ENCODE results near the gene GRM1.

GRCh38 chr6:146331013-146331412 lies 302.2 kb downstream of the GRM1 start:
- TF ChIP-seq TSC22D4 (tag; IDR thresholded peaks at IDR 0.05) (no peak), MYC (IDR thresholded peaks at IDR 0.05; ENCODE audit: low read depth, low read length) (no peak), MYC (CRISPR knock-in tag; IDR thresholded peaks at IDR 0.05; ENCODE audit: borderline replicate concordance, low read depth) (no peak), ZBTB8A (IDR thresholded peaks at IDR 0.05; ENCODE audit: partially characterized antibody) (no peak), ZFX (CRISPR knock-in tag; IDR thresholded peaks at IDR 0.05) (no peak), ZNF175 (CRISPR knock-in tag; IDR thresholded peaks at IDR 0.05; ENCODE audit: low read depth) (no peak), ETS1 (conservative IDR thresholded peaks at IDR 0.05; ENCODE audit: control insufficient read depth, low read depth, low read length) (no peak), ZNF3 (CRISPR knock-in tag; IDR thresholded peaks at IDR 0.05) (no peak), MTF1 (CRISPR knock-in tag; IDR thresholded peaks at IDR 0.05; ENCODE audit: borderline replicate concordance) (no peak), SMARCC2 (IDR thresholded peaks at IDR 0.05; ENCODE audit: low read depth) (no peak)
- TF ChIP-seq, protein P1, sequence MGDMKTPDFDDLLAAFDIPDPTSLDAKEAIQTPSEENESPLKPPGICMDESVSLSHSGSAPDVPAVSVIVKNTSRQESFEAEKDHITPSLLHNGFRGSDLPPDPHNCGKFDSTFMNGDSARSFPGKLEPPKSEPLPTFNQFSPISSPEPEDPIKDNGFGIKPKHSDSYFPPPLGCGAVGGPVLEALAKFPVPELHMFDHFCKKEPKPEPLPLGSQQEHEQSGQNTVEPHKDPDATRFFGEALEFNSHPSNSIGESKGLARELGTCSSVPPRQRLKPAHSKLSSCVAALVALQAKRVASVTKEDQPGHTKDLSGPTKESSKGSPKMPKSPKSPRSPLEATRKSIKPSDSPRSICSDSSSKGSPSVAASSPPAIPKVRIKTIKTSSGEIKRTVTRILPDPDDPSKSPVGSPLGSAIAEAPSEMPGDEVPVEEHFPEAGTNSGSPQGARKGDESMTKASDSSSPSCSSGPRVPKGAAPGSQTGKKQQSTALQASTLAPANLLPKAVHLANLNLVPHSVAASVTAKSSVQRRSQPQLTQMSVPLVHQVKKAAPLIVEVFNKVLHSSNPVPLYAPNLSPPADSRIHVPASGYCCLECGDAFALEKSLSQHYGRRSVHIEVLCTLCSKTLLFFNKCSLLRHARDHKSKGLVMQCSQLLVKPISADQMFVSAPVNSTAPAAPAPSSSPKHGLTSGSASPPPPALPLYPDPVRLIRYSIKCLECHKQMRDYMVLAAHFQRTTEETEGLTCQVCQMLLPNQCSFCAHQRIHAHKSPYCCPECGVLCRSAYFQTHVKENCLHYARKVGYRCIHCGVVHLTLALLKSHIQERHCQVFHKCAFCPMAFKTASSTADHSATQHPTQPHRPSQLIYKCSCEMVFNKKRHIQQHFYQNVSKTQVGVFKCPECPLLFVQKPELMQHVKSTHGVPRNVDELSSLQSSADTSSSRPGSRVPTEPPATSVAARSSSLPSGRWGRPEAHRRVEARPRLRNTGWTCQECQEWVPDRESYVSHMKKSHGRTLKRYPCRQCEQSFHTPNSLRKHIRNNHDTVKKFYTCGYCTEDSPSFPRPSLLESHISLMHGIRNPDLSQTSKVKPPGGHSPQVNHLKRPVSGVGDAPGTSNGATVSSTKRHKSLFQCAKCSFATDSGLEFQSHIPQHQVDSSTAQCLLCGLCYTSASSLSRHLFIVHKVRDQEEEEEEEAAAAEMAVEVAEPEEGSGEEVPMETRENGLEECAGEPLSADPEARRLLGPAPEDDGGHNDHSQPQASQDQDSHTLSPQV (IDR thresholded peaks at IDR 0.05) = no peak
- TF ChIP-seq, protein P2, sequence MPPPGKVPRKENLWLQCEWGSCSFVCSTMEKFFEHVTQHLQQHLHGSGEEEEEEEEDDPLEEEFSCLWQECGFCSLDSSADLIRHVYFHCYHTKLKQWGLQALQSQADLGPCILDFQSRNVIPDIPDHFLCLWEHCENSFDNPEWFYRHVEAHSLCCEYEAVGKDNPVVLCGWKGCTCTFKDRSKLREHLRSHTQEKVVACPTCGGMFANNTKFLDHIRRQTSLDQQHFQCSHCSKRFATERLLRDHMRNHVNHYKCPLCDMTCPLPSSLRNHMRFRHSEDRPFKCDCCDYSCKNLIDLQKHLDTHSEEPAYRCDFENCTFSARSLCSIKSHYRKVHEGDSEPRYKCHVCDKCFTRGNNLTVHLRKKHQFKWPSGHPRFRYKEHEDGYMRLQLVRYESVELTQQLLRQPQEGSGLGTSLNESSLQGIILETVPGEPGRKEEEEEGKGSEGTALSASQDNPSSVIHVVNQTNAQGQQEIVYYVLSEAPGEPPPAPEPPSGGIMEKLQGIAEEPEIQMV (tag; conservative IDR thresholded peaks at IDR 0.05; ENCODE audit: low read depth) = no peak
- TF ChIP-seq, protein P3, sequence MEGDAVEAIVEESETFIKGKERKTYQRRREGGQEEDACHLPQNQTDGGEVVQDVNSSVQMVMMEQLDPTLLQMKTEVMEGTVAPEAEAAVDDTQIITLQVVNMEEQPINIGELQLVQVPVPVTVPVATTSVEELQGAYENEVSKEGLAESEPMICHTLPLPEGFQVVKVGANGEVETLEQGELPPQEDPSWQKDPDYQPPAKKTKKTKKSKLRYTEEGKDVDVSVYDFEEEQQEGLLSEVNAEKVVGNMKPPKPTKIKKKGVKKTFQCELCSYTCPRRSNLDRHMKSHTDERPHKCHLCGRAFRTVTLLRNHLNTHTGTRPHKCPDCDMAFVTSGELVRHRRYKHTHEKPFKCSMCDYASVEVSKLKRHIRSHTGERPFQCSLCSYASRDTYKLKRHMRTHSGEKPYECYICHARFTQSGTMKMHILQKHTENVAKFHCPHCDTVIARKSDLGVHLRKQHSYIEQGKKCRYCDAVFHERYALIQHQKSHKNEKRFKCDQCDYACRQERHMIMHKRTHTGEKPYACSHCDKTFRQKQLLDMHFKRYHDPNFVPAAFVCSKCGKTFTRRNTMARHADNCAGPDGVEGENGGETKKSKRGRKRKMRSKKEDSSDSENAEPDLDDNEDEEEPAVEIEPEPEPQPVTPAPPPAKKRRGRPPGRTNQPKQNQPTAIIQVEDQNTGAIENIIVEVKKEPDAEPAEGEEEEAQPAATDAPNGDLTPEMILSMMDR (IDR thresholded peaks at IDR 0.05 in 2 of 3, conservative IDR thresholded peaks at IDR 0.05 in 1 of 3; ENCODE audit: insufficient read depth in 2 of 3, low read depth in 1 of 3, low read length in 3 of 3) = no peak
- TF ChIP-seq, protein P4, sequence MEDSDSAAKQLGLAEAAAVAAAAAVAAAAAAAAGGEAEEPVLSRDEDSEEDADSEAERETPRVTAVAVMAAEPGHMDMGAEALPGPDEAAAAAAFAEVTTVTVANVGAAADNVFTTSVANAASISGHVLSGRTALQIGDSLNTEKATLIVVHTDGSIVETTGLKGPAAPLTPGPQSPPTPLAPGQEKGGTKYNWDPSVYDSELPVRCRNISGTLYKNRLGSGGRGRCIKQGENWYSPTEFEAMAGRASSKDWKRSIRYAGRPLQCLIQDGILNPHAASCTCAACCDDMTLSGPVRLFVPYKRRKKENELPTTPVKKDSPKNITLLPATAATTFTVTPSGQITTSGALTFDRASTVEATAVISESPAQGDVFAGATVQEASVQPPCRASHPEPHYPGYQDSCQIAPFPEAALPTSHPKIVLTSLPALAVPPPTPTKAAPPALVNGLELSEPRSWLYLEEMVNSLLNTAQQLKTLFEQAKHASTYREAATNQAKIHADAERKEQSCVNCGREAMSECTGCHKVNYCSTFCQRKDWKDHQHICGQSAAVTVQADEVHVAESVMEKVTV (CRISPR knock-in tag; IDR thresholded peaks at IDR 0.05) = no peak
